GM21381 (cell line): Measurements from ENCODE around the gene PLCH2.

Experiments used
- ATAC-seq: cut with Tn5 transposase; IDR thresholded peaks from one replicate; pipeline ENCODE4 v1.9.1; 2021; ENCODE audit warnings: mild to moderate bottlenecking, moderate library complexity; ENCODE audit not compliant: unreplicated experiment

The PLCH2 gene, protein sequence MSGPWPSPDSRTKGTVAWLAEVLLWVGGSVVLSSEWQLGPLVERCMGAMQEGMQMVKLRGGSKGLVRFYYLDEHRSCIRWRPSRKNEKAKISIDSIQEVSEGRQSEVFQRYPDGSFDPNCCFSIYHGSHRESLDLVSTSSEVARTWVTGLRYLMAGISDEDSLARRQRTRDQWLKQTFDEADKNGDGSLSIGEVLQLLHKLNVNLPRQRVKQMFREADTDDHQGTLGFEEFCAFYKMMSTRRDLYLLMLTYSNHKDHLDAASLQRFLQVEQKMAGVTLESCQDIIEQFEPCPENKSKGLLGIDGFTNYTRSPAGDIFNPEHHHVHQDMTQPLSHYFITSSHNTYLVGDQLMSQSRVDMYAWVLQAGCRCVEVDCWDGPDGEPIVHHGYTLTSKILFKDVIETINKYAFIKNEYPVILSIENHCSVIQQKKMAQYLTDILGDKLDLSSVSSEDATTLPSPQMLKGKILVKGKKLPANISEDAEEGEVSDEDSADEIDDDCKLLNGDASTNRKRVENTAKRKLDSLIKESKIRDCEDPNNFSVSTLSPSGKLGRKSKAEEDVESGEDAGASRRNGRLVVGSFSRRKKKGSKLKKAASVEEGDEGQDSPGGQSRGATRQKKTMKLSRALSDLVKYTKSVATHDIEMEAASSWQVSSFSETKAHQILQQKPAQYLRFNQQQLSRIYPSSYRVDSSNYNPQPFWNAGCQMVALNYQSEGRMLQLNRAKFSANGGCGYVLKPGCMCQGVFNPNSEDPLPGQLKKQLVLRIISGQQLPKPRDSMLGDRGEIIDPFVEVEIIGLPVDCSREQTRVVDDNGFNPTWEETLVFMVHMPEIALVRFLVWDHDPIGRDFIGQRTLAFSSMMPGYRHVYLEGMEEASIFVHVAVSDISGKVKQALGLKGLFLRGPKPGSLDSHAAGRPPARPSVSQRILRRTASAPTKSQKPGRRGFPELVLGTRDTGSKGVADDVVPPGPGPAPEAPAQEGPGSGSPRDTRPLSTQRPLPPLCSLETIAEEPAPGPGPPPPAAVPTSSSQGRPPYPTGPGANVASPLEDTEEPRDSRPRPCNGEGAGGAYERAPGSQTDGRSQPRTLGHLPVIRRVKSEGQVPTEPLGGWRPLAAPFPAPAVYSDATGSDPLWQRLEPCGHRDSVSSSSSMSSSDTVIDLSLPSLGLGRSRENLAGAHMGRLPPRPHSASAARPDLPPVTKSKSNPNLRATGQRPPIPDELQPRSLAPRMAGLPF (N-terminal part only)

GRCh38 chr1:2476061-2476999 lies at the start of gene PLCH2:
TSS of gene PLCH2 (plus strand) at chr1:2476289. CDS start at chr1:2476589, 300 bp downstream.
- ATAC-seq = no peak

GRCh38 chr1:2426540-2426939 lies 49.5 kb upstream of the PLCH2 start:
- no peak for ATAC-seq

GRCh38 chr1:2427051-2427450 lies 49.0 kb upstream of the PLCH2 start:
- no peak for ATAC-seq

- no peak for ATAC-seq
These were observed 48.1 kb upstream of the PLCH2 start for GRCh38 chr1:2427976-2428375.

DNA sequence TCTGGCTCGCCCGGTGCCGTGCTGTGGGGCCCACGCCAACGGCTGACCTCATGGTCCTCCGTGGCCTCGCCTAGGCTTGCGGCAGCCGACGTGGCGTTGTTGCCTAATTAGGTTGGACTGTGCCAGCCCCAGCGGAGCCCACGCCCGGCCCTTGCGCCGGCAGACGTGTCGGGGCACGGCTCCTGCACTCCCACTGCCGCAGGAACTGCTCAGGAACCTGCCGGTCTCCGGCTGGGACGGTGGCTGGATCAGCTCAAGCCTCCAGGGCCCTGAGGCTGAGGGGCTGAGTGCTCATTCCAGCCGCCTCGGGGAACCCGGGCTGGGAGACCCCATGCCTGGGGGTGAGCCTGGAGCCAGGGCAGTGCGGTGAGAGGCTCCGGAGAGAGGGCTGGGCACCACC lies 47.6 kb upstream of the PLCH2 start:
- no peak for ATAC-seq

GRCh38 chr1:2429780-2430591 lies 46.1 kb upstream of the PLCH2 start:
- no peak for ATAC-seq

DNA sequence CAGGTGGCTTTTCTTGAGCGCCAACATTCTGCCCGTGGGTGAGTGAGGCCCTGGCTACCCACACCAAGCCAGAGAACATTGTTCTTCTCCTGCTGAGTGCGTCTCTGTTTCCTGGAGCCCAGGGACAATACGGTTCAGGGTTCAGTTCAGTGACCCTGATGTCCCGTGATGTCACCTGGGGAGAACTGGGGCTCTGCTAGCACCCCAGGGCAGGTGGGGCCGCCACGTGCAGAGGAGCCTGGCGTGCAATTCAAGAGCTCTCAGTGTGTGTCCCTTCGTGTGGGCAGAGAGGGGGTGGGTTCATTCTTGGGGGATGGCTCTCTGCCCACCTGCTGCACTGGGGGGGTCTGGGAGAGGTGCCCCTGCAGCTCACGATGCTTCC lies 45.5 kb upstream of the PLCH2 start:
- ATAC-seq = no peak

- no peak for ATAC-seq
These were observed 45.0 kb upstream of the PLCH2 start for GRCh38 chr1:2431103-2431502.

- ATAC-seq = no peak
These were observed 44.6 kb upstream of the PLCH2 start for GRCh38 chr1:2431518-2431917.

DNA sequence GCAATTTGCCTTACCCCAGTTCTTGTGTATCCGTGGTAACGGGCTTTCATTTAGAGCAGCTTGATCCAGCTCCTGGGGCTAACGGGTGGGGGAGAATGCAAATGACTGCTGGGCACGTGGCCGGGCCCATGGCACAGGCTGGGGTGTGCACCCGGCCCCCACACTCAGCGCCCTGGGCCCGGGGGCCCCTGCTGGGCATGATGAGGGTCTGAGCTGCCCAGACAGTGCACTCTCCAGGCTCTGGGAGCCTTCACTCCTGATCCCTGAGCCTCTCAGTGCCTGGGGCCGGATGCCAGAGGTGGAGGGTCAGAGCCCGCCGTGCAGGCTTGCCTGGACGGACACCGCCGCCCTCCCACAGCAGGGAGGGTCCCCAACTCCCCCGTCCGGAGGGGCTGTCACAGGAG lies 43.6 kb upstream of the PLCH2 start:
- no peak for ATAC-seq

DNA sequence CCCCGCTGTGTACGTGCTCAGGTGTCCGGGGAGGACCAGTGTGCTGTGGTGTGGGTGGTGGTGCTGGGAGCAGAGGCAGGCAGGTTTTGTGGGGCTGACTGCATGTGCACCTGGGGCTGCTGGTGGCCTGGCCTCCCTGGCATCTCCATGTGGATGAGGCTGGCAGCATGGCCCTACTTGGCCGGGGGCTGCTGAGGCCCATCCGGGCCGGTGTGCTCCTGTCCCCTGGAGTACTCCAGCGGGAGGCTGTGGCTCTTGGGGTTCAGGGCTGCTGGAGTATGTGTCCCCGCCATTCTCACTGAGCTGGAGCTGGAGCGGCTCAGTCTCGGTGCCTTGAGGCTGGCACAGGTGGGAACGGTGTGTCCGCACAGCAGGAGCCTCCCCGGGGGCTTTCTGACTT lies 42.9 kb upstream of the PLCH2 start:
- ATAC-seq = no peak

- no peak for ATAC-seq
These were observed 42.0 kb upstream of the PLCH2 start for GRCh38 chr1:2433936-2434655.

DNA sequence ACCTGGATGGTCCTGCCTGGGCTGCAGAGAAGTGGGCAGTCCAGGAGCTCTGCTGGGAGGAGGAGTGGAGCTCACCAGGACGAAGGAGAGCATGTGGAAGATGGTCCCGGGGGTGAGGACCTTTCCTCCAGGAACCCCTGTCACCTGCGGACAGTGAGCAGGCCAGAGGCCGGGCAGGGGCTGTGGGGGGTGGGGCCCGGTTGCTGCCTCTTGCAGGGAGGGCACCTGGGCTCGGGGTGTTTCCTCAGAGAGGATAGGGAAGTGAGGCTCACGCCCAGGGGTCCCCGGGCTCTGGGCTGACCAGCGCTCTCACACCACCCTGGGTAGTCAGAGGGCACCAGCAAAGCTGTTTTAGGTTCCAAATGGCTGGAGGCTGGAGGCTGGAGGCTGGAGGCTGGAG lies 41.0 kb upstream of the PLCH2 start:
- ATAC-seq = no peak

DNA sequence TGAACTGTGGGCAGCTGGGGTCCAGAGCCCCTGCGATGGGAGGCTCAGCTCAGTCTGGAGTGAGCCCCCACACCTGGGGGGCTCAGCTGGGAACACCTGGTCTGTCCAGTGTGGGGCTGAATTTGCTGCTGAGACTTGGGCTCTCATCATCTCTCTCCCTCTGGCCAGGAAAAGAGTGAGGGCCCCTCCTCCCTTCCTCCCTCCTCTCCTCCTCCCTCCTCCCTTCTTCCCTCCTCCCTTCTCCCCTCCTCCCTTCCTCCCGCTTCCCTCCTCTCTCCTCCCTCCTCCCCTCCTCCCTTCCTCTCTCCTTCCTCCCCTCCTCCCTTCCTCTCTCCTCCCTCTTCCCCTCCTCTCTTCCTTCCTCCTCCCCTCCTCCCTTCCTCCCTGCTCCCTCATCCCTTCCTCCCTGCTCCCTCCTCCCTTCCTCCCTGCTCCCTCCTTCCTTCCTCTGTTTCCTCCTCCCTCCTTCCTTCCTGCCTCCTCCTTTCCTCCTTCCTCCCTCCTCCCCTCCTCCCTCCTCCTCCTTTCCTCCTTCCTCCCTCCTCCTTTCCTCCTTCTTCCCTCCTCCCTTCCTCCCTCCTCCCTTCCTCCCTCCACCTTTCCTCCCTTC lies 40.2 kb upstream of the PLCH2 start:
- ATAC-seq = no peak

- no peak for ATAC-seq
These were observed 39.2 kb upstream of the PLCH2 start for GRCh38 chr1:2436876-2437275.

- ATAC-seq = no peak
These were observed 38.5 kb upstream of the PLCH2 start for GRCh38 chr1:2437617-2438016.

- no peak for ATAC-seq
These were observed 38.1 kb upstream of the PLCH2 start for GRCh38 chr1:2438038-2438437.

- ATAC-seq = no peak
These were observed 37.4 kb upstream of the PLCH2 start for GRCh38 chr1:2438641-2439040.
